OCI-LY1 (cell line): Measurements from ENCODE around the gene WBP4.
"Not testable (repeated sequence)": the region's sequence is repeated elsewhere in the genome, so short reads cannot be mapped to it uniquely, and the experiment has no call there.

ENCODE experiments used
- H2AFZ ChIP-seq: fragments of 200-600 bp; sonication (generic), shearing (Covaris generic); 2 replicates; pipeline ENCODE4 v1.6.0; 2014; ENCODE audit warnings: antibody characterized with exemption, mild to moderate bottlenecking, low read length
- H3F3A ChIP-seq: fragments of 200-600 bp; sonication (generic), shearing (Covaris generic); 2 replicates; pipeline ENCODE4 v1.6.0; 2014; ENCODE audit warnings: mild to moderate bottlenecking, antibody characterized with exemption, low read length, moderate library complexity; ENCODE audit not compliant: insufficient read depth
- H3K27ac ChIP-seq: fragments of 200-600 bp; sonication (generic); 2 replicates; pipeline ENCODE4 v1.5.1; 2014; ENCODE audit warnings: low read length, mixed run types, mild to moderate bottlenecking, low read depth; ENCODE audit not compliant: poor library complexity, severe bottlenecking
- H3K27me3 ChIP-seq: fragments of 200-600 bp; sonication (generic); 2 replicates; pipeline ENCODE4 v1.6.0; 2014; ENCODE audit warnings: antibody characterized with exemption, mild to moderate bottlenecking, low read length, moderate library complexity; ENCODE audit not compliant: insufficient read depth
- H3K36me3 ChIP-seq: fragments of 200-600 bp; sonication (generic); 2 replicates; pipeline ENCODE4 v1.6.1; 2014; ENCODE audit warnings: mild to moderate bottlenecking, antibody characterized with exemption, low read length, moderate library complexity, mixed read lengths; ENCODE audit not compliant: insufficient read depth
- H3K4me1 ChIP-seq: fragments of 200-600 bp; sonication (generic); 2 replicates; pipeline ENCODE4 v1.5.1; 2014; ENCODE audit warnings: mild to moderate bottlenecking, low read length, moderate library complexity; ENCODE audit not compliant: insufficient read depth, severe bottlenecking
- H3K4me2 ChIP-seq: fragments of 200-600 bp; sonication (generic), shearing (Covaris generic); 2 replicates; pipeline ENCODE4 v1.6.1; 2014; ENCODE audit warnings: low read length
- H3K4me3 ChIP-seq: fragments of 200-600 bp; sonication (generic); 2 replicates; pipeline ENCODE4 v1.5.1; 2014; ENCODE audit warnings: low read length, low read depth, mild to moderate bottlenecking, mixed read lengths; ENCODE audit not compliant: poor library complexity, severe bottlenecking
- H3K79me2 ChIP-seq: fragments of 200-600 bp; shearing (Covaris generic); 2 replicates; pipeline ENCODE4 v1.6.1; 2016; ENCODE audit warnings: mixed run types, low read length, mixed read lengths; ENCODE audit not compliant: insufficient read depth
- H3K9ac ChIP-seq: fragments of 200-600 bp; sonication (generic), shearing (Covaris generic); 2 replicates; pipeline ENCODE4 v1.6.1; 2014; ENCODE audit warnings: mild to moderate bottlenecking, low read length, mixed read lengths
- H3K9me2 ChIP-seq: fragments of 200-600 bp; sonication (generic), shearing (Covaris generic); 2 replicates; pipeline ENCODE4 v1.6.1; 2014; ENCODE audit warnings: low read depth, mild to moderate bottlenecking, low read length, mixed read lengths
- H3K9me3 ChIP-seq: fragments of 200-600 bp; shearing (Covaris generic); 2 replicates; pipeline ENCODE4 v1.6.1; 2014; ENCODE audit warnings: low read length, mixed read lengths
- H4K20me1 ChIP-seq: fragments of 200-600 bp; sonication (generic), shearing (Covaris generic); 2 replicates; pipeline ENCODE4 v1.6.0; 2016; ENCODE audit warnings: mild to moderate bottlenecking, low read length; ENCODE audit not compliant: insufficient read depth
- CTCF ChIP-seq: fragments of 200-600 bp; sonication (generic), shearing (Covaris generic); IDR thresholded peaks from 2 replicates; pipeline ENCODE4 v1.5.1; 2017; ENCODE audit warnings: mild to moderate bottlenecking, antibody characterized with exemption, low read length, moderate library complexity, mixed read lengths
- EZH2 ChIP-seq: fragments of 200-600 bp; sonication (generic), shearing (Covaris generic); IDR thresholded peaks from 2 replicates; pipeline ENCODE4 v1.8.0; 2017; ENCODE audit warnings: borderline replicate concordance, mixed run types, mild to moderate bottlenecking, antibody characterized with exemption, low read length, moderate library complexity, mixed read lengths

Gene WBP4

GRCh38 chr13:41122838-41123237, 61.5 kb downstream of the WBP4 start:
- Histone ChIP-seq H3K4me1 (peaks cover 10% of the 10 kb centered on the region), H3K9me2 (no peaks in the 10 kb centered on the region), H3K4me2 (peak overlapping the region; percentile 10; the same call in 1 of the 2 replicates), H2AFZ (no peak overlapping the region), H3K4me3 (no peak overlapping the region), H4K20me1 (no peaks in the 10 kb centered on the region), H3K9me3 (peaks cover 10% of the 10 kb centered on the region; the same call in 1 of the 2 replicates), H3K9ac (no peak overlapping the region), H3K27me3 (no peaks in the 10 kb centered on the region), H3K27ac (no peak overlapping the region), H3K36me3 (peaks cover 22% of the 10 kb centered on the region), H3K79me2 (no peaks in the 10 kb centered on the region), H3F3A (no peaks in the 10 kb centered on the region)
- TF ChIP-seq EZH2: no peak
- TF ChIP-seq CTCF: no peak

GRCh38 chr13:41127701-41128100, 66.4 kb downstream of the WBP4 start:
- no peaks in the 10 kb centered on the region for H3K9me2 ChIP-seq
- H2AFZ ChIP-seq: no peak overlapping the region
- peaks cover 39% of the 10 kb centered on the region for H3K4me1 ChIP-seq
- H4K20me1 ChIP-seq: no peaks in the 10 kb centered on the region
- H3K4me3 ChIP-seq: no peak overlapping the region
- peaks cover 11% of the 10 kb centered on the region; the same call in 1 of the 2 replicates for H3K9me3 ChIP-seq
- H3K4me2 ChIP-seq: no peak overlapping the region
- peaks cover 28% of the 10 kb centered on the region for H3K79me2 ChIP-seq
- H3K27me3 ChIP-seq: no peaks in the 10 kb centered on the region
- H3F3A ChIP-seq: no peaks in the 10 kb centered on the region
- peaks cover 55% of the 10 kb centered on the region for H3K36me3 ChIP-seq
- no peak overlapping the region for H3K9ac ChIP-seq
- no peak overlapping the region for H3K27ac ChIP-seq
- no peak for TF ChIP-seq EZH2

- Histone ChIP-seq H3K4me2 (peak overlapping the region; percentile 76), H3K9me2 (no peaks in the 10 kb centered on the region), H3K27ac (no peak overlapping the region), H3F3A (no peaks in the 10 kb centered on the region), H4K20me1 (no peaks in the 10 kb centered on the region), H3K9me3 (peaks cover 11% of the 10 kb centered on the region; the same call in 1 of the 2 replicates), H3K79me2 (peaks cover 28% of the 10 kb centered on the region), H3K4me3 (peak overlapping the region; percentile 77), H3K27me3 (no peaks in the 10 kb centered on the region), H3K9ac (peak overlapping the region; percentile 16; the same call in 1 of the 2 replicates), H3K36me3 (peaks cover 55% of the 10 kb centered on the region), H2AFZ (no peak overlapping the region), H3K4me1 (peaks cover 41% of the 10 kb centered on the region)
- TF ChIP-seq EZH2: no peak
- no peak for TF ChIP-seq CTCF
Measured at GRCh38 chr13:41130356-41130755, 69.0 kb downstream of the WBP4 start.

- Histone ChIP-seq H3K4me3 (peak overlapping the region; percentile 77), H3K36me3 (peaks cover 50% of the 10 kb centered on the region), H3K4me1 (peaks cover 41% of the 10 kb centered on the region), H3K4me2 (peak overlapping the region; percentile 76), H3K9me3 (peaks cover 11% of the 10 kb centered on the region; the same call in 1 of the 2 replicates), H3K79me2 (peaks cover 28% of the 10 kb centered on the region)
- H3K27ac ChIP-seq, H2AFZ ChIP-seq, H3K27me3 ChIP-seq, H3K9me2 ChIP-seq, H4K20me1 ChIP-seq, H3F3A ChIP-seq, H3K9ac ChIP-seq: not testable (repeated sequence)
Measured at GRCh38 chr13:41131189-41131588, 69.9 kb downstream of the WBP4 start.

GRCh38 chr13:41131660-41132511, 70.6 kb downstream of the WBP4 start:
- H3K4me1 ChIP-seq: peaks cover 41% of the 10 kb centered on the region
- peak overlapping the region; percentile 77 for H3K4me3 ChIP-seq
- peaks cover 43% of the 10 kb centered on the region for H3K36me3 ChIP-seq
- peak overlapping the region; percentile 35 for H3K27ac ChIP-seq
- not testable (repeated sequence) for H3K9me3 ChIP-seq, H4K20me1 ChIP-seq, H3K27me3 ChIP-seq, H2AFZ ChIP-seq, H3K9me2 ChIP-seq, H3F3A ChIP-seq
- H3K79me2 ChIP-seq: peaks cover 28% of the 10 kb centered on the region
- peak overlapping the region; percentile 76 for H3K9ac ChIP-seq
- H3K4me2 ChIP-seq: peak overlapping the region; percentile 76
